GM18520 (cell line): ENCODE measurements around the gene PFDN6.
"Not testable (repeated sequence)": the region's sequence is repeated elsewhere in the genome, so short reads cannot be mapped to it uniquely, and the experiment has no call there.

Experiments used
- ATAC-seq: cut with Tn5 transposase; IDR thresholded peaks from one replicate; pipeline ENCODE4 v1.9.1; 2021; ENCODE audit not compliant: unreplicated experiment

Gene PFDN6

GRCh38 chr6:33273129-33273923, 16.1 kb upstream of the PFDN6 start:
- no peak for ATAC-seq

- no peak for ATAC-seq
Measured at GRCh38 chr6:33273924-33274902, 15.2 kb upstream of the PFDN6 start.

- ATAC-seq, result not testable (repeated sequence)
Measured at GRCh38 chr6:33275795-33276580, 13.4 kb upstream of the PFDN6 start.

GRCh38 chr6:33276581-33276863, 12.9 kb upstream of the PFDN6 start:
- no peak for ATAC-seq

- ATAC-seq, result peak; percentile 42
Measured at GRCh38 chr6:33276864-33277662, 12.3 kb upstream of the PFDN6 start, which contains the start of gene B3GALT4. Gene B3GALT4 (plus strand): TSS chr6:33277123. CDS start chr6:33277420, 297 bp downstream.

GRCh38 chr6:33277663-33278391, 11.6 kb upstream of the PFDN6 start:
- ATAC-seq, result peak; percentile 10

GRCh38 chr6:33278392-33278741, 11.0 kb upstream of the PFDN6 start:
- no peak for ATAC-seq

GRCh38 chr6:33278810-33279209, 10.6 kb upstream of the PFDN6 start:
- no peak for ATAC-seq

GRCh38 chr6:33279257-33279695, 10.1 kb upstream of the PFDN6 start:
- ATAC-seq, result no peak

GRCh38 chr6:33279971-33280511, 9.4 kb upstream of the PFDN6 start:
- no peak for ATAC-seq

GRCh38 chr6:33280539-33280938, 8.9 kb upstream of the PFDN6 start:
- ATAC-seq, result no peak

- not testable (repeated sequence) for ATAC-seq
Measured at GRCh38 chr6:33285214-33285613, 4.2 kb upstream of the PFDN6 start.

- ATAC-seq, result no peak
Measured at GRCh38 chr6:33286946-33287914, 2.2 kb upstream of the PFDN6 start.

- ATAC-seq, result no peak
Measured at GRCh38 chr6:33288141-33288920, 1.1 kb upstream of the PFDN6 start.

GRCh38 chr6:33289784-33290315, 449 bp downstream of the PFDN6 start:
- ATAC-seq, result no peak

GRCh38 chr6:33290459-33290858, 1.1 kb downstream of the PFDN6 start:
- no peak for ATAC-seq

GRCh38 chr6:33292996-33293682, 3.7 kb downstream of the PFDN6 start:
- no peak for ATAC-seq
